ENCODE results near the gene FGD2. TPM values are rescaled to one million over a fixed set of nuclear protein-coding genes. Genes with fewer than 3 reads are reported as not detected.

The FGD2 gene, protein sequence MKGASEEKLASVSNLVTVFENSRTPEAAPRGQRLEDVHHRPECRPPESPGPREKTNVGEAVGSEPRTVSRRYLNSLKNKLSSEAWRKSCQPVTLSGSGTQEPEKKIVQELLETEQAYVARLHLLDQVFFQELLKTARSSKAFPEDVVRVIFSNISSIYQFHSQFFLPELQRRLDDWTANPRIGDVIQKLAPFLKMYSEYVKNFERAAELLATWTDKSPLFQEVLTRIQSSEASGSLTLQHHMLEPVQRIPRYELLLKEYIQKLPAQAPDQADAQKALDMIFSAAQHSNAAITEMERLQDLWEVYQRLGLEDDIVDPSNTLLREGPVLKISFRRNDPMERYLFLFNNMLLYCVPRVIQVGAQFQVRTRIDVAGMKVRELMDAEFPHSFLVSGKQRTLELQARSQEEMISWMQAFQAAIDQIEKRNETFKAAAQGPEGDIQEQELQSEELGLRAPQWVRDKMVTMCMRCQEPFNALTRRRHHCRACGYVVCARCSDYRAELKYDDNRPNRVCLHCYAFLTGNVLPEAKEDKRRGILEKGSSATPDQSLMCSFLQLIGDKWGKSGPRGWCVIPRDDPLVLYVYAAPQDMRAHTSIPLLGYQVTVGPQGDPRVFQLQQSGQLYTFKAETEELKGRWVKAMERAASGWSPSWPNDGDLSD
- total RNA-seq, result 1 to 10 TPM; 1.2 TPM
- polyA plus RNA-seq (2013, experiment 1 of 2), result 16.3 TPM
- 11.9 TPM for polyA plus RNA-seq (2013, experiment 2 of 2)
- total RNA-seq, result 0.17 to 27.2 (median 1.4) reads per million in 172 experiments

DNA sequence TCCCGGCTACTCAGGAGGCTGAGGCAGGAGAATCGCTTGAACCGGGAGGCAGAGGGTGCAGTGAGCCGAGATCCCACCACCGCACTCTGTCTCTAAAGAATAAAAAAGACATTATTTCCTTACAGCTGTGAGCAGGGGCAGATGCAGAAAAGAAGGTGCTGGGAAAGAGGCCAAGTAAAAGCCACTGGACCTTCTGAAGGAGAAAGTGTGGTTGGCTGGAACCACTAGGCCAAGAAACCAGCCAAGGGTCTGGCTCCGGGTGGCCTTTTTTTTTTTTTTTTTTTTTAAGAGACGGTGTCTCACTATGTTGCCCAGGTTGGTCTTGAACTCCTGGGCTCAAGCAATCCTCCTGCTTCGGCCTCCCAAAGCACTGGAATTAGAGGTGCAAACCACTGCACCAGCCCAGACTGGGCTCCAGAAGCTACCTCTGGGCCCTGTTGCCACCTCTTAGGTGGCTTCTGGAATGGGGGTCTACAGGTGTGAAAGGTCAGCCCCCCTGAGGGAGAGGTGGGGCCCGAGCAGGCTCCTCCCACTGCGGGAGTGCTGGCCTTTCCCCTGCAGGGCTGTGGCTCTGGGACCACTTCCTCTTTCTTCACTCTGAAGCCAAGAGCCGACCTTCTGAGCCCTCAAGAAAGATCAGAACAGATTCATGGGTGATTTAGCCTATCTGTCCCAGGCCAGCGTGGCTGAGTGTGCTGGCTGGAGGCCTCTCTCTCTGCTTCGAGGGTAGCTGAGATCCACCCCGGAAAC is at the start of gene FGD2:
TSS of gene FGD2 (plus strand) at position 595 of the 750 bp plus-strand sequence. CDS start 163 bp downstream, outside the sequence.
- Mint-ChIP-seq H3K4me1 (ENCODE audit: low read depth) (peaks cover 11% of the 10 kb centered on the region), H3K36me3 (ENCODE audit: low read depth) (no peaks in the 10 kb centered on the region), H3K27ac (peak within 1 kb of the TSS; percentile 2), H3K4me3 (peak within 1 kb of the TSS; percentile 62), H3K9me3 (no peaks in the 10 kb centered on the region), H3K27me3 (no peaks in the 10 kb centered on the region)
- POLR2A ChIA-PET, result interaction anchor here (0.6 to 2.0 kb wide), 2 partner anchors 19 to 647 kb away, joined by 3 to 7 read pairs; partner anchors contain the start of gene MTCH1
- intact Hi-C loops (cut with DNase I, micrococcal nuclease), result no loop called here
- DNase-seq, result peak in 2 of 14 experiments; percentile 7 to 45
- TF ChIP-seq, protein P1, sequence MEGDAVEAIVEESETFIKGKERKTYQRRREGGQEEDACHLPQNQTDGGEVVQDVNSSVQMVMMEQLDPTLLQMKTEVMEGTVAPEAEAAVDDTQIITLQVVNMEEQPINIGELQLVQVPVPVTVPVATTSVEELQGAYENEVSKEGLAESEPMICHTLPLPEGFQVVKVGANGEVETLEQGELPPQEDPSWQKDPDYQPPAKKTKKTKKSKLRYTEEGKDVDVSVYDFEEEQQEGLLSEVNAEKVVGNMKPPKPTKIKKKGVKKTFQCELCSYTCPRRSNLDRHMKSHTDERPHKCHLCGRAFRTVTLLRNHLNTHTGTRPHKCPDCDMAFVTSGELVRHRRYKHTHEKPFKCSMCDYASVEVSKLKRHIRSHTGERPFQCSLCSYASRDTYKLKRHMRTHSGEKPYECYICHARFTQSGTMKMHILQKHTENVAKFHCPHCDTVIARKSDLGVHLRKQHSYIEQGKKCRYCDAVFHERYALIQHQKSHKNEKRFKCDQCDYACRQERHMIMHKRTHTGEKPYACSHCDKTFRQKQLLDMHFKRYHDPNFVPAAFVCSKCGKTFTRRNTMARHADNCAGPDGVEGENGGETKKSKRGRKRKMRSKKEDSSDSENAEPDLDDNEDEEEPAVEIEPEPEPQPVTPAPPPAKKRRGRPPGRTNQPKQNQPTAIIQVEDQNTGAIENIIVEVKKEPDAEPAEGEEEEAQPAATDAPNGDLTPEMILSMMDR (IDR thresholded peaks at IDR 0.05), result no peak
- no peak within 1 kb of the TSS for H3K27ac ChIP-seq (ENCODE audit: low read depth in 1 of 2, low read length in 2 of 2)
- ATAC-seq (ENCODE audit: poor library complexity), result no peak
- H3K9me3 ChIP-seq (ENCODE audit: control insufficient read depth in 1 of 2, insufficient read depth in 1 of 2, low read length in 2 of 2), result no peaks in the 10 kb centered on the region
- CTCF ChIA-PET, result interaction anchor here (2.1 kb wide), 1 partner anchor 13 kb away, joined by 11 read pairs; no protein-coding TSS in a partner anchor
- no peaks in the 10 kb centered on the region for H3K27me3 ChIP-seq (ENCODE audit: control insufficient read depth in 1 of 2, insufficient read depth in 2 of 2, low read length in 2 of 2)
- H3K36me3 ChIP-seq (ENCODE audit: insufficient read depth, low read length), result no peaks in the 10 kb centered on the region
- peaks cover 25% of the 10 kb centered on the region for H3K4me1 ChIP-seq (ENCODE audit: insufficient read depth, low read length)
- H3K4me3 ChIP-seq (ENCODE audit: low read length), result peak within 1 kb of the TSS; percentile 49

- Mint-ChIP-seq H3K4me3 (peak overlapping the region; percentile 85), H3K9me3 (no peaks in the 10 kb centered on the region), H3K36me3 (ENCODE audit: low read depth) (no peaks in the 10 kb centered on the region), H3K4me1 (ENCODE audit: low read depth) (peaks cover 52% of the 10 kb centered on the region), H3K27ac (peak overlapping the region; percentile 83), H3K27me3 (no peaks in the 10 kb centered on the region)
- H3K36me3 ChIP-seq (ENCODE audit: insufficient read depth, low read length), result no peaks in the 10 kb centered on the region
- H3K27me3 ChIP-seq (ENCODE audit: control insufficient read depth in 1 of 2, insufficient read depth in 2 of 2, low read length in 2 of 2), result no peaks in the 10 kb centered on the region
- no peaks in the 10 kb centered on the region for H3K9me3 ChIP-seq (ENCODE audit: control insufficient read depth in 1 of 2, insufficient read depth in 1 of 2, low read length in 2 of 2)
- no peak overlapping the region for H3K27ac ChIP-seq (ENCODE audit: low read depth in 1 of 2, low read length in 2 of 2)
- peak; percentile 62 for ATAC-seq (ENCODE audit: poor library complexity)
- TF ChIP-seq, protein P1 (IDR thresholded peaks at IDR 0.05), result no peak
- peak overlapping the region; percentile 64 for H3K4me3 ChIP-seq (ENCODE audit: low read length)
- peak in 3 of 14 experiments; percentile 25 to 33 (median 29) for DNase-seq
- ChIA-PET CTCF (interaction anchor here (0.9 to 1.8 kb wide), 3 partner anchors 10 to 62 kb away, joined by 3 to 6 read pairs (median 3); no protein-coding TSS in a partner anchor), POLR2A (interaction anchor here (1.4 to 4.1 kb wide), 7 partner anchors 8 to 82 kb away, joined by 4 to 26 read pairs (median 13); partner anchors contain the start of genes C6orf89, MTCH1 and PPIL1)
- intact Hi-C loops (cut with DNase I, micrococcal nuclease), result loop anchor here (5.0 kb wide), 2 partner anchors 39 to 44 kb away; no protein-coding TSS in a partner anchor
- H3K4me1 ChIP-seq (ENCODE audit: insufficient read depth, low read length), result peaks cover 45% of the 10 kb centered on the region
These were observed 49.6 kb upstream of the FGD2 start for GRCh38 chr6:36955671-36956445.
